Loucy (cell line): ENCODE data around the gene JMJD8.

ENCODE experiments used
- H2AFZ ChIP-seq: fragments of 200-600 bp; sonication (generic); 2 replicates; pipeline ENCODE4 v1.6.0; 2016; ENCODE audit warnings: antibody characterized with exemption, mild to moderate bottlenecking, low read length, moderate library complexity
- H3F3A ChIP-seq: fragments of 200-600 bp; 2 replicates; pipeline ENCODE4 v1.6.0; 2016; ENCODE audit warnings: antibody characterized with exemption, low read depth, mild to moderate bottlenecking
- H3K27me3 ChIP-seq: fragments of 200-600 bp; sonication (generic); 2 replicates; pipeline ENCODE4 v1.6.1; 2014; ENCODE audit warnings: low read length, mild to moderate bottlenecking; ENCODE audit not compliant: insufficient read depth, poor library complexity, severe bottlenecking
- H3K36me3 ChIP-seq: fragments of 200-600 bp; sonication (generic); 2 replicates; pipeline ENCODE4 v1.6.1; 2016; ENCODE audit warnings: low read length; ENCODE audit not compliant: insufficient read depth
- H3K4me1 ChIP-seq: fragments of 200-600 bp; sonication (generic); 2 replicates; pipeline ENCODE4 v1.5.1; 2014; ENCODE audit warnings: low read length, mild to moderate bottlenecking; ENCODE audit not compliant: insufficient read depth, poor library complexity, severe bottlenecking
- H3K4me2 ChIP-seq: fragments of 200-600 bp; sonication (generic); 2 replicates; pipeline ENCODE4 v1.6.0; 2014; ENCODE audit warnings: antibody characterized with exemption, low read length, low read depth, mild to moderate bottlenecking; ENCODE audit not compliant: poor library complexity, severe bottlenecking
- H3K4me3 ChIP-seq: fragments of 200-600 bp; sonication (generic); 2 replicates; pipeline ENCODE4 v1.5.1; 2014; ENCODE audit warnings: low read length, mild to moderate bottlenecking, mixed read lengths; ENCODE audit not compliant: poor library complexity, severe bottlenecking
- H3K79me2 ChIP-seq: fragments of 200-600 bp; sonication (generic); 2 replicates; pipeline ENCODE4 v1.6.1; 2014; ENCODE audit warnings: low read length; ENCODE audit not compliant: insufficient read depth
- H3K9ac ChIP-seq: fragments of 200-600 bp; sonication (generic); 2 replicates; pipeline ENCODE4 v1.6.0; 2014; ENCODE audit warnings: mild to moderate bottlenecking, low read depth, low read length, moderate library complexity; ENCODE audit not compliant: poor library complexity, severe bottlenecking
- H3K9me2 ChIP-seq: fragments of 200-600 bp; sonication (generic); replicated peaks from 2 replicates; pipeline ENCODE4 v1.6.1; 2016; ENCODE audit warnings: low read depth, low read length, mixed read lengths
- H3K9me3 ChIP-seq: fragments of 200-600 bp; sonication (generic); 2 replicates; pipeline ENCODE4 v1.6.1; 2014; ENCODE audit warnings: mild to moderate bottlenecking, antibody characterized with exemption, low read length, low read depth; ENCODE audit not compliant: insufficient read depth
- H4K20me1 ChIP-seq: fragments of 200-600 bp; sonication (generic); 2 replicates; pipeline ENCODE4 v1.6.0; 2014; ENCODE audit warnings: antibody characterized with exemption, low read length, mild to moderate bottlenecking; ENCODE audit not compliant: insufficient read depth, poor library complexity, severe bottlenecking
- CTCF ChIP-seq: fragments of 200-600 bp; sonication (generic); conservative IDR thresholded peaks from 2 replicates; pipeline ENCODE4 v1.5.1; 2014; ENCODE audit warnings: mild to moderate bottlenecking, antibody characterized with exemption, low read length
- EZH2phosphoT487 ChIP-seq: fragments of 200-600 bp; IDR thresholded peaks from 2 replicates; pipeline ENCODE4 v1.6.1; 2018; ENCODE audit warnings: antibody characterized with exemption, mild to moderate bottlenecking, moderate library complexity, borderline replicate concordance

Gene JMJD8

GRCh38 chr16:695355-696089 lies 11.4 kb upstream of the JMJD8 start:
- H2AFZ ChIP-seq: no peak overlapping the region
- H3K9me2 ChIP-seq: no peaks in the 10 kb centered on the region
- H4K20me1 ChIP-seq: no peaks in the 10 kb centered on the region
- no peaks in the 10 kb centered on the region for H3K27me3 ChIP-seq
- no peaks in the 10 kb centered on the region for H3K79me2 ChIP-seq
- H3K9ac ChIP-seq: no peak overlapping the region
- no peaks in the 10 kb centered on the region for H3K9me3 ChIP-seq
- no peaks in the 10 kb centered on the region for H3F3A ChIP-seq
- H3K4me3 ChIP-seq: no peak overlapping the region
- no peaks in the 10 kb centered on the region for H3K4me1 ChIP-seq
- H3K36me3 ChIP-seq: no peaks in the 10 kb centered on the region
- TF ChIP-seq CTCF (no peak), EZH2phosphoT487 (no peak)
- no peak overlapping the region for H3K4me2 ChIP-seq

- Histone ChIP-seq H3K4me1 (no peaks in the 10 kb centered on the region), H3K4me2 (no peak overlapping the region), H3K9ac (no peak overlapping the region), H3K27me3 (no peaks in the 10 kb centered on the region), H3K79me2 (no peaks in the 10 kb centered on the region), H3K4me3 (no peak overlapping the region), H4K20me1 (no peaks in the 10 kb centered on the region), H3K9me3 (no peaks in the 10 kb centered on the region), H3K36me3 (no peaks in the 10 kb centered on the region), H2AFZ (no peak overlapping the region), H3F3A (no peaks in the 10 kb centered on the region), H3K9me2 (no peaks in the 10 kb centered on the region)
- TF ChIP-seq EZH2phosphoT487: no peak
- TF ChIP-seq CTCF: no peak
Observed at GRCh38 chr16:694863-695354, 10.8 kb upstream of the JMJD8 start.

- Histone ChIP-seq H3K9me2 (no peaks in the 10 kb centered on the region), H3K4me2 (no peak overlapping the region), H3K9me3 (no peaks in the 10 kb centered on the region), H2AFZ (no peak overlapping the region), H3K4me1 (peaks cover 5% of the 10 kb centered on the region), H3K27me3 (no peaks in the 10 kb centered on the region), H3K36me3 (no peaks in the 10 kb centered on the region), H3F3A (no peaks in the 10 kb centered on the region), H3K9ac (no peak overlapping the region), H4K20me1 (no peaks in the 10 kb centered on the region), H3K4me3 (no peak overlapping the region), H3K79me2 (peaks cover 5% of the 10 kb centered on the region)
- no peak for TF ChIP-seq CTCF
Observed at GRCh38 chr16:694187-694862, 10.2 kb upstream of the JMJD8 start.
